Hepatocyte (in vitro differentiated cells): ENCODE results near the gene RASGRF2. TPM values are rescaled to one million over a fixed set of nuclear protein-coding genes. Genes with fewer than 3 reads are reported as not detected.

Experiments used
- DNase-seq: peaks from one replicate; pipeline ENCODE4 v3.0.0-alpha.2; 2016; ENCODE audit warnings: low spot score
- H2AFZ ChIP-seq: fragments of 200-600 bp; sonication (generic); 2 replicates; pipeline ENCODE4 v1.6.0; 2016; ENCODE audit warnings: antibody characterized with exemption, mild to moderate bottlenecking
- H3K27ac ChIP-seq: fragments of 200-600 bp; sonication (generic); 2 replicates; pipeline ENCODE4 v1.5.1; 2016; ENCODE audit warnings: mild to moderate bottlenecking
- H3K27me3 ChIP-seq: fragments of 200-600 bp; sonication (generic); 2 replicates; pipeline ENCODE4 v1.6.1; 2016
- H3K36me3 ChIP-seq: fragments of 200-600 bp; sonication (generic); replicated peaks from 2 replicates; pipeline ENCODE4 v1.5.1; 2016; ENCODE audit warnings: low read depth; ENCODE audit not compliant: insufficient read depth
- H3K4me1 ChIP-seq: fragments of 200-600 bp; sonication (generic); 2 replicates; pipeline ENCODE4 v1.5.1; 2016; ENCODE audit warnings: mild to moderate bottlenecking, moderate library complexity; ENCODE audit not compliant: insufficient read depth
- H3K4me2 ChIP-seq: fragments of 200-600 bp; sonication (generic); 2 replicates; pipeline ENCODE4 v1.6.0; 2016
- H3K4me3 ChIP-seq: fragments of 200-600 bp; sonication (generic); 2 replicates; pipeline ENCODE4 v1.5.1; 2016; ENCODE audit warnings: mild to moderate bottlenecking
- H3K79me2 ChIP-seq: fragments of 200-600 bp; sonication (generic); 2 replicates; pipeline ENCODE4 v1.6.0; 2017; ENCODE audit warnings: mild to moderate bottlenecking
- H3K9me2 ChIP-seq: fragments of 200-600 bp; sonication (generic); replicated peaks from 2 replicates; pipeline ENCODE4 v1.6.0; 2017; ENCODE audit warnings: mild to moderate bottlenecking; ENCODE audit not compliant: insufficient read depth
- H3K9me3 ChIP-seq: fragments of 200-600 bp; sonication (generic); 2 replicates; pipeline ENCODE4 v1.5.1; 2016; ENCODE audit warnings: low read depth, mild to moderate bottlenecking
- H4K20me1 ChIP-seq: fragments of 200-600 bp; sonication (generic); 2 replicates; pipeline ENCODE4 v1.6.0; 2016; ENCODE audit warnings: mild to moderate bottlenecking; ENCODE audit not compliant: insufficient read depth, poor library complexity, severe bottlenecking
- EZH2 ChIP-seq: fragments of 200-600 bp; sonication (generic); IDR thresholded peaks from 2 replicates; pipeline ENCODE4 v1.6.1; 2016; ENCODE audit warnings: antibody characterized with exemption, mild to moderate bottlenecking, borderline replicate concordance
- EZH2phosphoT487 ChIP-seq: fragments of 200-600 bp; sonication (generic); IDR thresholded peaks from one replicate; pipeline ENCODE4 v1.6.1; 2018; ENCODE audit warnings: antibody characterized with exemption, mild to moderate bottlenecking, low read depth, moderate library complexity; ENCODE audit not compliant: unreplicated experiment, severe bottlenecking
- WGBS: methylation state at CpG from one replicate; pipeline ENCODE4 v1.1.6; 2016; ENCODE audit warnings: low lambda C conversion rate; ENCODE audit errors: missing lambda C conversion rate; 5-methylcytosine and 5-hydroxymethylcytosine counted together
- polyA plus RNA-seq: library from polyadenylated mRNA; unstranded; fragments of >200 nt; fragmentation: Nextera tagmentation; extraction: Ambion mirVana; gene quantifications from 2 replicates; pipeline ENCODE4 v1.2.1, GENCODE V29; 2016
- total RNA-seq: library from RNA; depleted of rRNA; stranded (reverse); fragments of >200 nt; gene quantifications from 2 replicates; pipeline ENCODE4 v1.2.3, GENCODE V29; 2014
- TF ChIP-seq, protein P1 (sequence below): fragments of 200-600 bp; sonication (generic); IDR thresholded peaks from 2 replicates; pipeline ENCODE4 v1.5.1; 2016; ENCODE audit warnings: antibody characterized with exemption, mild to moderate bottlenecking; ENCODE audit not compliant: poor library complexity

RASGRF2 gene
- total and polyA plus RNA-seq, 2 experiments from 2014 or later = 2.0 to 3.3 TPM

DNA sequence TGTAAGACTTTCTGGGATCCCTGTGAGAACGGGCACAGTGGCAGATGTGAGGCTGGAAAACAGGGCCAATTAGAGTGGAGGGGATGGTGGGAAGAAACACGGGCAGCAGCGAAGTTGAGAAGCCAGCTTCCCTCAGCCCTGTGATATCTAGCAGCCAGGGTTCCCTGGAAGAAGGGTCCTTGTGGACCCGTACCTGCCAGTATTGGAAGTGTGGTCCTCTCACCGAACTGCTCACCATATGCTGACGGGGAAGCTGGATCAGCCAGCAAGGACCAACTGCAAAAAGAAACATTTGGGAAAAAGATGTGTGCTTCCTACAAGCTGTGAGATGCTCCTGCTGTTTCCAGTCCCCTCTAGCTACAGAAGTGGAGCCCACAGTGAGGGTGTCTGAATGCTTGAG, 286.5 kb downstream of the RASGRF2 start:
- WGBS = 92% methylated on average over 6 of the region's 6 CpGs
- no peaks in the 10 kb centered on the region for H3K27me3 ChIP-seq
- no peak overlapping the region for H2AFZ ChIP-seq
- no peaks in the 10 kb centered on the region for H3K9me2 ChIP-seq
- no peak for DNase-seq
- H3K4me1 ChIP-seq = peaks cover 36% of the 10 kb centered on the region
- no peaks in the 10 kb centered on the region for H4K20me1 ChIP-seq
- no peaks in the 10 kb centered on the region for H3K79me2 ChIP-seq
- TF ChIP-seq EZH2 (no peak), EZH2phosphoT487 (no peak)
- TF ChIP-seq, protein P1, sequence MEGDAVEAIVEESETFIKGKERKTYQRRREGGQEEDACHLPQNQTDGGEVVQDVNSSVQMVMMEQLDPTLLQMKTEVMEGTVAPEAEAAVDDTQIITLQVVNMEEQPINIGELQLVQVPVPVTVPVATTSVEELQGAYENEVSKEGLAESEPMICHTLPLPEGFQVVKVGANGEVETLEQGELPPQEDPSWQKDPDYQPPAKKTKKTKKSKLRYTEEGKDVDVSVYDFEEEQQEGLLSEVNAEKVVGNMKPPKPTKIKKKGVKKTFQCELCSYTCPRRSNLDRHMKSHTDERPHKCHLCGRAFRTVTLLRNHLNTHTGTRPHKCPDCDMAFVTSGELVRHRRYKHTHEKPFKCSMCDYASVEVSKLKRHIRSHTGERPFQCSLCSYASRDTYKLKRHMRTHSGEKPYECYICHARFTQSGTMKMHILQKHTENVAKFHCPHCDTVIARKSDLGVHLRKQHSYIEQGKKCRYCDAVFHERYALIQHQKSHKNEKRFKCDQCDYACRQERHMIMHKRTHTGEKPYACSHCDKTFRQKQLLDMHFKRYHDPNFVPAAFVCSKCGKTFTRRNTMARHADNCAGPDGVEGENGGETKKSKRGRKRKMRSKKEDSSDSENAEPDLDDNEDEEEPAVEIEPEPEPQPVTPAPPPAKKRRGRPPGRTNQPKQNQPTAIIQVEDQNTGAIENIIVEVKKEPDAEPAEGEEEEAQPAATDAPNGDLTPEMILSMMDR = no peak
- H3K27ac ChIP-seq = peak overlapping the region; percentile 67
- no peaks in the 10 kb centered on the region for H3K9me3 ChIP-seq
- H3K36me3 ChIP-seq = no peaks in the 10 kb centered on the region
- no peak overlapping the region for H3K4me3 ChIP-seq
- H3K4me2 ChIP-seq = no peak overlapping the region

DNA sequence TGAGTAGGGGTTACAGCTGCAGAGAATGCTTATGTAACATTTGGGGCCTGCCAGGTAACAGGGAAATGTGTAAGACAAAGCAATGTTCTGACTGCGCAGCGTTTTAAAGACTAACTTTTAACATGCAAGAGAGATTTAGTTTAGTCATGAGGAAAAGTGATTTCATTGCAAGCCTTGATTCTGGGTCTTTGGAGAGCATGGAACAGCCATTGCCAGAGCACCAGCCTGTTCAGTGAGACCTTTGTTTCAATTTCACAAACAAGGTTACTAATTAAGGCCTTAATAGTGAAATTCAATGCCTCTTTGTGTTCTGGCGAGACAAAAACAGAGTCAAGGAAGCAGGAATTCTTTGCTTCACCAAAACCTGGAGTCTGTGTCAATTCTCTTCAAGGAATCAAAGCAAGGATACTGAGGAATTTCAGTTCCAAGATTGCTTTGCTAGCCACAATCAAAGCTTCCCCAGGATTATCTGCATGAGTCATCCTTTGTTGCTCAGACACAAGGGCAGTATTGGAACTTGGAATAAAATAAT, 287.3 kb downstream of the RASGRF2 start:
- TF ChIP-seq EZH2phosphoT487 (no peak), EZH2 (no peak)
- TF ChIP-seq, protein P1 = no peak
- H3K4me3 ChIP-seq = no peak overlapping the region
- H3K9me3 ChIP-seq = no peaks in the 10 kb centered on the region
- no peaks in the 10 kb centered on the region for H3K79me2 ChIP-seq
- no peak for DNase-seq
- WGBS = 62% methylated on average over 3 of the region's 3 CpGs
- no peaks in the 10 kb centered on the region for H3K27me3 ChIP-seq
- no peaks in the 10 kb centered on the region for H4K20me1 ChIP-seq
- H3K4me1 ChIP-seq = peaks cover 32% of the 10 kb centered on the region
- H2AFZ ChIP-seq = no peak overlapping the region
- peak overlapping the region; percentile 67 for H3K27ac ChIP-seq
- H3K36me3 ChIP-seq = no peaks in the 10 kb centered on the region
- H3K9me2 ChIP-seq = no peaks in the 10 kb centered on the region
- H3K4me2 ChIP-seq = no peak overlapping the region

DNA sequence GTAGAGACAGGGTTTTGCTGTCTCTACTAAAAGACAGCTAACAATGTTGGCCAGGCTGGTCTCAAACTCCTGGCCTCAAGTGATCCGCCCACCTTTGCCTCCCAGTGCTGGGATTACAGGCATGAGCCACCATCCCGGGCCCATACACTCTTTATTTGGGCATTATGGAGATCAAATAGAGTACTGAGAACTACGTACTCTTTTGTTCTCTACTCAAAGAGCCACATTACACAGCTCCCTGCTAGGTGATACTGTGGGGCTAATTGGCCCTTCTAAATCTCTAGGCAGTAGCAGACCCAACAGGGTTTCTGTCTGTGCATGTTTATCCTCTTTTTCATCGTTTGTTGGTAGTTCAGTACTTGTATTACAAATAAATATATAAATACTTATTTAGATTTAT, 289.1 kb downstream of the RASGRF2 start:
- H2AFZ ChIP-seq = no peak overlapping the region
- H3K27me3 ChIP-seq = no peaks in the 10 kb centered on the region
- peaks cover 27% of the 10 kb centered on the region for H3K4me1 ChIP-seq
- H3K9me2 ChIP-seq = no peaks in the 10 kb centered on the region
- no peaks in the 10 kb centered on the region for H4K20me1 ChIP-seq
- 86% methylated on average over 4 of the region's 4 CpGs for WGBS
- no peaks in the 10 kb centered on the region for H3K79me2 ChIP-seq
- no peaks in the 10 kb centered on the region for H3K9me3 ChIP-seq
- H3K27ac ChIP-seq = no peak overlapping the region
- DNase-seq = no peak
- TF ChIP-seq EZH2phosphoT487 (no peak), EZH2 (no peak)
- H3K4me3 ChIP-seq = no peak overlapping the region
- H3K36me3 ChIP-seq = no peaks in the 10 kb centered on the region
- no peak overlapping the region for H3K4me2 ChIP-seq

DNA sequence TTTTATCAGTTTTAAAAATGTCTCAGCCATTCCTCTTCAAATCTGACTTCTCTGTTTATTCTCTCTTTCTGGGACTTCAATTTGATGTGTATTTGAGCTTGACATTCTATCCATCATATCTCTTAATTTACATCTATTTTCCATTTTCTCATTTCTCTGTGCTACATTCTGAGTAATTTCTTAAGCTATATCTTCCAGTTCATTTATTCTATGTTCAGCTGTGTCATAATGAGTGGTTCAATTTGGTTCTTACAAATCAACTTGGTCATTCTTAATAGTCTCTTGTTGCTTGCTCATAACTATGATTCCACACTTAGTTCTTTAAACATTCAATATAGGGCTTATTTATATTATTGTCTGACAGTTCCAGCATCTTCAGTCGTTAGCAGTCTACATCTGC, 289.8 kb downstream of the RASGRF2 start:
- Histone ChIP-seq H3K4me1 (peaks cover 27% of the 10 kb centered on the region), H4K20me1 (no peaks in the 10 kb centered on the region), H3K79me2 (no peaks in the 10 kb centered on the region), H3K36me3 (no peaks in the 10 kb centered on the region), H3K4me3 (no peak overlapping the region), H3K9me3 (no peaks in the 10 kb centered on the region), H3K4me2 (no peak overlapping the region), H3K27ac (no peak overlapping the region), H2AFZ (no peak overlapping the region), H3K9me2 (no peaks in the 10 kb centered on the region), H3K27me3 (no peaks in the 10 kb centered on the region)
- TF ChIP-seq EZH2 = no peak
- TF ChIP-seq, protein P1 = no peak
- no peak for TF ChIP-seq EZH2phosphoT487
- 82% methylated on average over 1 of the region's 1 CpG for WGBS
- no peak for DNase-seq
